GM21825 (cell line): Measurements from ENCODE around the gene ZNF234.
"Not testable (repeated sequence)": the region's sequence is repeated elsewhere in the genome, so short reads cannot be mapped to it uniquely, and the experiment has no call there.

Source experiments
- ATAC-seq: cut with Tn5 transposase; IDR thresholded peaks from one replicate; pipeline ENCODE4 v1.9.1; 2021; ENCODE audit warnings: mild to moderate bottlenecking, moderate library complexity; ENCODE audit not compliant: unreplicated experiment

The ZNF234 gene

GRCh38 chr19:44180968-44181367 lies 39.6 kb downstream of the ZNF234 start:
- no peak for ATAC-seq

- no peak for ATAC-seq
Measured at GRCh38 chr19:44182145-44182544, 40.8 kb downstream of the ZNF234 start.

- no peak for ATAC-seq
Measured at GRCh38 chr19:44190020-44190419, 48.7 kb downstream of the ZNF234 start.

- ATAC-seq, result no peak
Measured at GRCh38 chr19:44192127-44192526, 50.8 kb downstream of the ZNF234 start.

GRCh38 chr19:44196772-44197171 lies 55.4 kb downstream of the ZNF234 start:
- ATAC-seq, result no peak

- no peak for ATAC-seq
Measured at GRCh38 chr19:44202470-44202869, 61.1 kb downstream of the ZNF234 start.

GRCh38 chr19:44202974-44203373 lies 61.6 kb downstream of the ZNF234 start:
- no peak for ATAC-seq

- ATAC-seq, result not testable (repeated sequence)
Measured at GRCh38 chr19:44203877-44204276, 62.5 kb downstream of the ZNF234 start.

- ATAC-seq, result no peak
Measured at GRCh38 chr19:44204772-44205171, 63.4 kb downstream of the ZNF234 start.

- ATAC-seq, result peak; percentile 93
Measured at GRCh38 chr19:44207126-44207803, 65.9 kb downstream of the ZNF234 start.
